ENCODE data around the gene TMEM135. TPM values are rescaled to one million over a fixed set of nuclear protein-coding genes. Genes with fewer than 3 reads are reported as not detected.

Gene TMEM135
- total RNA-seq, 1 donor = 35.8 TPM

GRCh38 chr11:87326594-87326993, 288.9 kb downstream of the TMEM135 start:
- no peak for TF ChIP-seq CTCF (IDR thresholded peaks at IDR 0.05; ENCODE audit: extremely low read depth, low read depth, low read length)
- Histone ChIP-seq H3K79me2 (ENCODE audit: insufficient read depth, low read length) (no peaks in the 10 kb centered on the region), H3K36me3 (ENCODE audit: insufficient read depth, low read length) (no peaks in the 10 kb centered on the region), H3K27ac (ENCODE audit: low read depth, low read length) (no peak overlapping the region), H4K20me1 (ENCODE audit: insufficient read depth, low read length) (no peaks in the 10 kb centered on the region), H3K4me1 (ENCODE audit: insufficient read depth, low read length) (no peaks in the 10 kb centered on the region), H3K27me3 (ENCODE audit: insufficient read depth, low read length) (no peaks in the 10 kb centered on the region), H3K4me2 (ENCODE audit: insufficient read depth, low read length) (no peak overlapping the region), H3K4me3 (ENCODE audit: insufficient read depth, low read length) (no peak overlapping the region), H2AFZ (ENCODE audit: low read length) (no peak overlapping the region), H3K9me3 (ENCODE audit: low read depth, low read length) (no peaks in the 10 kb centered on the region)
- DNase-seq (ENCODE audit: insufficient read length, low spot score, missing footprints) = no peak

GRCh38 chr11:87329172-87329571, 291.4 kb downstream of the TMEM135 start:
- no peak for DNase-seq (ENCODE audit: insufficient read length, low spot score, missing footprints)
- Histone ChIP-seq H3K36me3 (ENCODE audit: insufficient read depth, low read length) (no peaks in the 10 kb centered on the region), H3K4me1 (ENCODE audit: insufficient read depth, low read length) (no peaks in the 10 kb centered on the region), H3K27me3 (ENCODE audit: insufficient read depth, low read length) (no peaks in the 10 kb centered on the region), H3K27ac (ENCODE audit: low read depth, low read length) (no peak overlapping the region), H3K79me2 (ENCODE audit: insufficient read depth, low read length) (no peaks in the 10 kb centered on the region), H3K4me2 (ENCODE audit: insufficient read depth, low read length) (no peak overlapping the region), H3K4me3 (ENCODE audit: insufficient read depth, low read length) (no peak overlapping the region), H4K20me1 (ENCODE audit: insufficient read depth, low read length) (no peaks in the 10 kb centered on the region), H3K9me3 (ENCODE audit: low read depth, low read length) (no peaks in the 10 kb centered on the region), H2AFZ (ENCODE audit: low read length) (no peak overlapping the region)
- no peak for TF ChIP-seq CTCF (IDR thresholded peaks at IDR 0.05; ENCODE audit: extremely low read depth, low read depth, low read length)

GRCh38 chr11:87330187-87330601, 292.5 kb downstream of the TMEM135 start:
- Histone ChIP-seq H3K27me3 (ENCODE audit: insufficient read depth, low read length) (no peaks in the 10 kb centered on the region), H3K79me2 (ENCODE audit: insufficient read depth, low read length) (no peaks in the 10 kb centered on the region), H3K4me1 (ENCODE audit: insufficient read depth, low read length) (no peaks in the 10 kb centered on the region), H3K9me3 (ENCODE audit: low read depth, low read length) (no peaks in the 10 kb centered on the region), H4K20me1 (ENCODE audit: insufficient read depth, low read length) (no peaks in the 10 kb centered on the region), H3K36me3 (ENCODE audit: insufficient read depth, low read length) (no peaks in the 10 kb centered on the region), H3K27ac (ENCODE audit: low read depth, low read length) (no peak overlapping the region), H2AFZ (ENCODE audit: low read length) (no peak overlapping the region), H3K4me3 (ENCODE audit: insufficient read depth, low read length) (no peak overlapping the region), H3K4me2 (ENCODE audit: insufficient read depth, low read length) (no peak overlapping the region)
- no peak for DNase-seq (ENCODE audit: insufficient read length, low spot score, missing footprints)
- no peak for TF ChIP-seq CTCF (IDR thresholded peaks at IDR 0.05; ENCODE audit: extremely low read depth, low read depth, low read length)

GRCh38 chr11:87331273-87331672, 293.5 kb downstream of the TMEM135 start:
- H3K27ac ChIP-seq (ENCODE audit: low read depth, low read length) = no peak overlapping the region
- H3K36me3 ChIP-seq (ENCODE audit: insufficient read depth, low read length) = no peaks in the 10 kb centered on the region
- no peaks in the 10 kb centered on the region for H3K79me2 ChIP-seq (ENCODE audit: insufficient read depth, low read length)
- DNase-seq (ENCODE audit: insufficient read length, low spot score, missing footprints) = no peak
- no peak overlapping the region for H3K4me2 ChIP-seq (ENCODE audit: insufficient read depth, low read length)
- no peaks in the 10 kb centered on the region for H3K9me3 ChIP-seq (ENCODE audit: low read depth, low read length)
- H3K4me1 ChIP-seq (ENCODE audit: insufficient read depth, low read length) = no peaks in the 10 kb centered on the region
- TF ChIP-seq CTCF (IDR thresholded peaks at IDR 0.05; ENCODE audit: extremely low read depth, low read depth, low read length) = no peak
- H3K4me3 ChIP-seq (ENCODE audit: insufficient read depth, low read length) = no peak overlapping the region
- no peak overlapping the region for H2AFZ ChIP-seq (ENCODE audit: low read length)
- H3K27me3 ChIP-seq (ENCODE audit: insufficient read depth, low read length) = no peaks in the 10 kb centered on the region
- no peaks in the 10 kb centered on the region for H4K20me1 ChIP-seq (ENCODE audit: insufficient read depth, low read length)

All from osteoblast (primary cell).